PC-9 (cell line): ENCODE measurements around the gene PCDH9. TPM values are rescaled to one million over a fixed set of nuclear protein-coding genes. Genes with fewer than 3 reads are reported as not detected.

Experiments used
- BruUV-seq: library from RNA; stranded (reverse); fragments of 400-500 nt; replicated peaks from 2 replicates; lab custom pipeline; 2021; lab: Mats Ljungman, UMichigan
- CTCF ChIA-PET: fragments of 300-600 bp; sonication (Branson Sonifier 250); formaldehyde crosslinking; loops from one replicate; lab custom pipeline; 2022; ENCODE audit warnings: antibody characterized with exemption; lab: Charles Lee
- POLR2A ChIA-PET: fragments of 300-600 bp; sonication (Branson Sonifier 250); formaldehyde crosslinking; loops from one replicate; lab custom pipeline; 2022; ENCODE audit warnings: antibody characterized with exemption; ENCODE audit not compliant: unreplicated experiment; lab: Charles Lee
- DNase-seq, 2 experiments: peaks; one replicate each; pipeline versions ENCODE4 v3.0.0 to v3.0.0-alpha.2; 2015 to 2022; ENCODE audit warnings: mixed read lengths in 1 of 2
- H2AFZ ChIP-seq: fragments of 200-600 bp; sonication (generic); 2 replicates; pipeline ENCODE4 v1.8.1; 2017; ENCODE audit warnings: antibody characterized with exemption
- H3F3A ChIP-seq: fragments of 200-600 bp; sonication (generic); 2 replicates; pipeline ENCODE4 v1.8.1; 2017; ENCODE audit warnings: antibody characterized with exemption, mild to moderate bottlenecking, low read depth; ENCODE audit not compliant: insufficient read depth
- H3K27ac ChIP-seq: fragments of 200-600 bp; sonication (generic); 2 replicates; pipeline ENCODE4 v1.6.1; 2016; ENCODE audit warnings: mixed run types
- H3K27me3 ChIP-seq: fragments of 200-600 bp; sonication (generic); 2 replicates; pipeline ENCODE4 v1.6.1; 2016; ENCODE audit warnings: low read depth, mixed run types; ENCODE audit not compliant: insufficient read depth
- H3K36me3 ChIP-seq: fragments of 200-600 bp; sonication (generic); 2 replicates; pipeline ENCODE4 v1.6.1; 2016; ENCODE audit warnings: low read depth, mixed run types
- H3K4me1 ChIP-seq: fragments of 200-600 bp; sonication (generic); replicated peaks from 2 replicates; pipeline ENCODE4 v1.6.1; 2016; ENCODE audit warnings: mixed run types; ENCODE audit not compliant: insufficient read depth
- H3K4me2 ChIP-seq: fragments of 200-600 bp; sonication (generic); 2 replicates; pipeline ENCODE4 v1.6.1; 2017; ENCODE audit warnings: mixed run types
- H3K4me3 ChIP-seq: fragments of 200-600 bp; sonication (generic); 2 replicates; pipeline ENCODE4 v1.6.1; 2016; ENCODE audit warnings: mixed run types
- H3K79me2 ChIP-seq: fragments of 200-600 bp; sonication (generic); 2 replicates; pipeline ENCODE4 v1.6.1; 2017; ENCODE audit warnings: low read depth, mixed run types
- H3K9me2 ChIP-seq: fragments of 200-600 bp; sonication (generic); 2 replicates; pipeline ENCODE4 v1.8.1; 2017; ENCODE audit warnings: mild to moderate bottlenecking; ENCODE audit not compliant: insufficient read depth
- H3K9me3 ChIP-seq: fragments of 200-600 bp; sonication (generic); 2 replicates; pipeline ENCODE4 v1.8.1; 2016; ENCODE audit warnings: low read depth; ENCODE audit not compliant: insufficient read depth
- H4K20me1 ChIP-seq: fragments of 200-600 bp; sonication (generic); 2 replicates; pipeline ENCODE4 v1.8.1; 2017; ENCODE audit not compliant: insufficient read depth
- EZH2 ChIP-seq: fragments of 200-600 bp; sonication (generic); IDR thresholded peaks from 2 replicates; pipeline ENCODE4 v1.8.0; 2017; ENCODE audit warnings: antibody characterized with exemption, low read depth
- intact Hi-C: fragments of 100-400 bp; cut with micrococcal nuclease; formaldehyde crosslinking; loops from one replicate; pipeline ENCODE4 v1.10.0; 2022; ENCODE audit not compliant: unreplicated experiment
- total RNA-seq: library from RNA; stranded (reverse); gene quantifications from 2 replicates; pipeline ENCODE4 v1.2.3, GENCODE V29; 2021
- TF ChIP-seq, protein P1 (sequence below): fragments of 200-600 bp; sonication (generic); conservative IDR thresholded peaks from 2 replicates; pipeline ENCODE4 v1.6.1; 2017; ENCODE audit warnings: mixed run types, antibody characterized with exemption, mild to moderate bottlenecking, moderate library complexity

PCDH9 gene
- total RNA-seq, 1 experiment from 2014 or later: 0.37 TPM

DNA sequence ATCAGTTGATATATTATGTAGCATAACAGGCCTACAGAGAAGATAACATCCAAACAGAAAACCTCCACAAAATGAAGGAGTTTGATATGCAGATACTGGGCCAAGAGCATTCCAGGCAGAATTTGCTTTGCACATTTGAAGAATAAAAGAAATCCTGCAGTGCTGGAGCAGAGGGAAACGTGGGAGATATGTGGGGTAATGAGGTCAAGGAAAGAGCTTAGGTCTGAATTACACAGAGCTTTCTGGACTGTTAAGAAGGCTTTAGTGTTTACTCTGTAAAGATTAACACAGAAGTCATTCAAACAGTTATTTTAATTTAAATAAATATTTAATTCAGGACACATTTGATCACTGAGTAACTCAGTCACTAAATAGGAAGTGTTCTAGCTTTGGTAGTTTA, 692.7 kb downstream of the PCDH9 start:
- Histone ChIP-seq H3K9me2 (no peaks in the 10 kb centered on the region), H3F3A (no peaks in the 10 kb centered on the region), H3K4me3 (no peak overlapping the region), H3K9me3 (no peaks in the 10 kb centered on the region; the same call in 1 of the 2 replicates), H3K79me2 (no peaks in the 10 kb centered on the region), H2AFZ (no peak overlapping the region), H3K27ac (no peak overlapping the region), H3K4me2 (no peak overlapping the region), H4K20me1 (no peaks in the 10 kb centered on the region), H3K4me1 (no peaks in the 10 kb centered on the region), H3K36me3 (no peaks in the 10 kb centered on the region), H3K27me3 (no peaks in the 10 kb centered on the region)
- POLR2A ChIA-PET: no interaction called here
- no peak for TF ChIP-seq EZH2
- TF ChIP-seq, protein P1, sequence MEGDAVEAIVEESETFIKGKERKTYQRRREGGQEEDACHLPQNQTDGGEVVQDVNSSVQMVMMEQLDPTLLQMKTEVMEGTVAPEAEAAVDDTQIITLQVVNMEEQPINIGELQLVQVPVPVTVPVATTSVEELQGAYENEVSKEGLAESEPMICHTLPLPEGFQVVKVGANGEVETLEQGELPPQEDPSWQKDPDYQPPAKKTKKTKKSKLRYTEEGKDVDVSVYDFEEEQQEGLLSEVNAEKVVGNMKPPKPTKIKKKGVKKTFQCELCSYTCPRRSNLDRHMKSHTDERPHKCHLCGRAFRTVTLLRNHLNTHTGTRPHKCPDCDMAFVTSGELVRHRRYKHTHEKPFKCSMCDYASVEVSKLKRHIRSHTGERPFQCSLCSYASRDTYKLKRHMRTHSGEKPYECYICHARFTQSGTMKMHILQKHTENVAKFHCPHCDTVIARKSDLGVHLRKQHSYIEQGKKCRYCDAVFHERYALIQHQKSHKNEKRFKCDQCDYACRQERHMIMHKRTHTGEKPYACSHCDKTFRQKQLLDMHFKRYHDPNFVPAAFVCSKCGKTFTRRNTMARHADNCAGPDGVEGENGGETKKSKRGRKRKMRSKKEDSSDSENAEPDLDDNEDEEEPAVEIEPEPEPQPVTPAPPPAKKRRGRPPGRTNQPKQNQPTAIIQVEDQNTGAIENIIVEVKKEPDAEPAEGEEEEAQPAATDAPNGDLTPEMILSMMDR: no peak
- DNase-seq: no peak
- CTCF ChIA-PET: no interaction called here
- no TSS peak for BruUV-seq
- intact Hi-C loops: no loop called here

DNA sequence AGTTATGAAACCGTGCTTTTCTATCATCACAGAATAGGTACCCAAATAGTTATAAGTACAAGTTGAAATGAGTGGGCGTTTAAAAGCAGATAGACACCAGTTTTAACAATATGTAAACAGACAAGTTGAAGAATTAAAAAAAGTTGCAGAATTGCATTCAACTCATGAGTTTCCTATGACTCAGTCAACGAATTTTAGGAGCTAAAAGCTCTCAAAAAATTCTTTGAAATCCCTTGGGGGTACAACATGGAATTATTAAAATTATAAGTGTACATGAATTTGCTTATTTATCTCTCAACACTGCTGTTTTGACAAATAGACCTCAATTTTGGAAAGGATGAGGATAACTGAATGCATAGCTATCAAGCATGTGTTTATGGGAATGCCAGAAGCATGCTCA, 693.4 kb downstream of the PCDH9 start:
- no TSS peak for BruUV-seq
- H3F3A ChIP-seq: no peaks in the 10 kb centered on the region
- no peaks in the 10 kb centered on the region for H3K79me2 ChIP-seq
- DNase-seq: no peak
- no peaks in the 10 kb centered on the region; the same call in 1 of the 2 replicates for H3K9me3 ChIP-seq
- no peaks in the 10 kb centered on the region for H3K9me2 ChIP-seq
- TF ChIP-seq, protein P1: no peak
- TF ChIP-seq EZH2: no peak
- H3K4me1 ChIP-seq: no peaks in the 10 kb centered on the region
- H4K20me1 ChIP-seq: no peaks in the 10 kb centered on the region
- no peak overlapping the region for H3K27ac ChIP-seq
- H3K36me3 ChIP-seq: no peaks in the 10 kb centered on the region
- ChIA-PET POLR2A (no interaction called here), CTCF (no interaction called here)
- no peaks in the 10 kb centered on the region for H3K27me3 ChIP-seq
- intact Hi-C loops: no loop called here
- no peak overlapping the region for H3K4me2 ChIP-seq
- H2AFZ ChIP-seq: no peak overlapping the region
- H3K4me3 ChIP-seq: no peak overlapping the region

DNA sequence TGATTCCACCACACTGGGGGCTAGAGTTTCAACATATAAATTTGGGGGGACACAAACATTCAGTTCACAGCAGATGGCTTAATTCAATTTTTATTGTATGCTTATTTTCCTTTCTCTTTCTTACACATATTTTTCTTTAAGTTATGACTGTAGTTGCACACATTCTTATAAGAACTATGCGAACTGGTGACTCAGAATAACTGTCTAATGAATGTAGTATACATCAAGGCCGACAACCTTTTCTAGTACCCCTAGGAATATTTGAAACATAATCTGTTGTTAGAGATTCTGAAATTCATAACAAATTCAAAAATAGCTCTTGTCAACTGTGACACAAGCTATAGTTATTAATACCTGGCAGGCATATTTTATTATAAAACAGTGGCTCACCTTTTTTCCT, 695.6 kb downstream of the PCDH9 start:
- Histone ChIP-seq H4K20me1 (no peaks in the 10 kb centered on the region), H2AFZ (no peak overlapping the region), H3K9me2 (no peaks in the 10 kb centered on the region), H3K27ac (no peak overlapping the region), H3K27me3 (no peaks in the 10 kb centered on the region), H3F3A (no peaks in the 10 kb centered on the region), H3K9me3 (no peaks in the 10 kb centered on the region; the same call in 1 of the 2 replicates), H3K4me2 (no peak overlapping the region), H3K4me3 (no peak overlapping the region), H3K36me3 (no peaks in the 10 kb centered on the region), H3K79me2 (no peaks in the 10 kb centered on the region), H3K4me1 (no peaks in the 10 kb centered on the region)
- TF ChIP-seq EZH2: no peak
- TF ChIP-seq, protein P1: no peak
- POLR2A ChIA-PET: no interaction called here
- no peak for DNase-seq
- BruUV-seq: no TSS peak
- CTCF ChIA-PET: no interaction called here
- intact Hi-C loops: no loop called here
